ENCODE measurements around the gene WWC2.
A peak's percentile ranks its signal among the peaks of the same experiment; 100 is the strongest.

The WWC2 gene

GRCh38 chr4:183100827-183101226, 1.8 kb downstream of the WWC2 start (continued):
- TF ChIP-seq ZSCAN5A (tag by site-specific recombination; IDR thresholded peaks at IDR 0.05): no peak
- TF ChIP-seq ZNF792 (tag by site-specific recombination; IDR thresholded peaks at IDR 0.05): no peak
- no peak for TF ChIP-seq ZNF121 (tag by site-specific recombination; IDR thresholded peaks at IDR 0.05)
- TF ChIP-seq ZNF521 (tag by site-specific recombination; IDR thresholded peaks at IDR 0.05): no peak
- no peak for TF ChIP-seq ZNF398 (tag by site-specific recombination; IDR thresholded peaks at IDR 0.05)
- peak; percentile 67; the same call in 1 of the 2 replicates for TF ChIP-seq BCL6B (tag by site-specific recombination; IDR thresholded peaks at IDR 0.05)
- no peak for TF ChIP-seq ZNF585B (tag by site-specific recombination; IDR thresholded peaks at IDR 0.05)
- no peak for TF ChIP-seq ZNF639 (tag by site-specific recombination; IDR thresholded peaks at IDR 0.05)
- no peak for TF ChIP-seq PBX3 (CRISPR knock-in tag; IDR thresholded peaks at IDR 0.05)
- peak; percentile 68 for TF ChIP-seq OVOL3 (tag by site-specific recombination; IDR thresholded peaks at IDR 0.05)
- TF ChIP-seq ZBTB26 (tag by site-specific recombination; optimal IDR thresholded peaks at IDR 0.05): no peak
- TF ChIP-seq ZNF26 (tag by site-specific recombination; IDR thresholded peaks at IDR 0.05): no peak
- TF ChIP-seq OSR2 (tag by site-specific recombination; IDR thresholded peaks at IDR 0.05): peak; percentile 79
- TF ChIP-seq ZNF510 (tag by site-specific recombination; IDR thresholded peaks at IDR 0.05; ENCODE audit: insufficient replicate concordance): no peak
- no peak for TF ChIP-seq ZNF112 (tag by site-specific recombination; IDR thresholded peaks at IDR 0.05)
- no peak for TF ChIP-seq ZNF350 (tag by site-specific recombination; IDR thresholded peaks at IDR 0.05)
- peak; percentile 66 for TF ChIP-seq PRDM4 (tag by site-specific recombination; IDR thresholded peaks at IDR 0.05)
- TF ChIP-seq ZBTB8A (tag by site-specific recombination; IDR thresholded peaks at IDR 0.05): peak; percentile 8; the same call in 1 of the 2 replicates
- TF ChIP-seq HOXA7 (CRISPR knock-in tag; IDR thresholded peaks at IDR 0.05; ENCODE audit: borderline replicate concordance): no peak
- TF ChIP-seq ZNF837 (tag by site-specific recombination; IDR thresholded peaks at IDR 0.05): no peak
- 0 out of 2 replicates have a peak, but pooled peaks have one; percentile 16 for TF ChIP-seq ZBTB20 (tag by site-specific recombination; IDR thresholded peaks at IDR 0.05)
- TF ChIP-seq ZNF221 (tag by site-specific recombination; IDR thresholded peaks at IDR 0.05; ENCODE audit: borderline replicate concordance): no peak
- TF ChIP-seq ZNF600 (tag by site-specific recombination; IDR thresholded peaks at IDR 0.05): no peak
- TF ChIP-seq ZNF354C (tag by site-specific recombination; IDR thresholded peaks at IDR 0.05; ENCODE audit: borderline replicate concordance, low read depth): no peak
- no peak for TF ChIP-seq AEBP2 (tag by site-specific recombination; IDR thresholded peaks at IDR 0.05; ENCODE audit: borderline replicate concordance)
